GM06990 (cell line): ENCODE data around the gene CARMIL1.

Experiments used
- DNase-seq: peaks from one replicate; pipeline ENCODE4 v3.0.0-alpha.2; 2011; ENCODE audit not compliant: insufficient read length; ENCODE audit errors: extremely low read depth
- H3K27me3 ChIP-seq: replicated peaks from 2 replicates; pipeline ENCODE4 v1.6.0; 2011; ENCODE audit warnings: low read length; ENCODE audit not compliant: control insufficient read depth, insufficient read depth
- H3K36me3 ChIP-seq: 2 replicates; pipeline ENCODE4 v1.5.1; 2011; ENCODE audit warnings: low read length; ENCODE audit not compliant: control insufficient read depth, insufficient read depth
- H3K4me3 ChIP-seq: replicated peaks from 2 replicates; pipeline ENCODE4 v1.5.1; 2011; ENCODE audit warnings: low read depth, mild to moderate bottlenecking, control low read depth, low read length
- CTCF ChIP-seq: IDR thresholded peaks from 2 replicates; pipeline ENCODE4 v1.5.1; 2011; ENCODE audit warnings: low read length, control low read depth, mild to moderate bottlenecking, inconsistent platforms; ENCODE audit not compliant: insufficient read depth, poor library complexity, severe bottlenecking

Gene CARMIL1

GRCh38 chr6:25448965-25449538, 169.9 kb downstream of the CARMIL1 start:
- no peak for DNase-seq
- H3K27me3 ChIP-seq = no peaks in the 10 kb centered on the region
- no peak for TF ChIP-seq CTCF
- no peak overlapping the region for H3K4me3 ChIP-seq
- no peaks in the 10 kb centered on the region for H3K36me3 ChIP-seq

- no peaks in the 10 kb centered on the region for H3K27me3 ChIP-seq
- TF ChIP-seq CTCF = no peak
- H3K4me3 ChIP-seq = no peak overlapping the region
- DNase-seq = no peak
- H3K36me3 ChIP-seq = no peaks in the 10 kb centered on the region
Observed at GRCh38 chr6:25449774-25450173, 170.6 kb downstream of the CARMIL1 start.

- Histone ChIP-seq H3K4me3 (no peak overlapping the region), H3K27me3 (no peaks in the 10 kb centered on the region), H3K36me3 (no peaks in the 10 kb centered on the region)
- no peak for DNase-seq
- TF ChIP-seq CTCF = no peak
Observed at GRCh38 chr6:25450469-25451198, 171.5 kb downstream of the CARMIL1 start.

- TF ChIP-seq CTCF = no peak
- DNase-seq = no peak
- Histone ChIP-seq H3K27me3 (no peaks in the 10 kb centered on the region), H3K4me3 (no peak overlapping the region), H3K36me3 (no peaks in the 10 kb centered on the region)
Observed at GRCh38 chr6:25452031-25452430, 172.9 kb downstream of the CARMIL1 start.

- Histone ChIP-seq H3K4me3 (no peak overlapping the region), H3K27me3 (no peaks in the 10 kb centered on the region), H3K36me3 (no peaks in the 10 kb centered on the region)
- DNase-seq = no peak
- no peak for TF ChIP-seq CTCF
Observed at GRCh38 chr6:25453288-25453687, 174.1 kb downstream of the CARMIL1 start.
